ENCODE results near the gene UGT2A3. TPM values are rescaled to one million over a fixed set of nuclear protein-coding genes. Genes with fewer than 3 reads are reported as not detected.

UGT2A3 gene
- total and polyA plus RNA-seq, 7 donors: 0.16 TPM; not detected in 6

DNA sequence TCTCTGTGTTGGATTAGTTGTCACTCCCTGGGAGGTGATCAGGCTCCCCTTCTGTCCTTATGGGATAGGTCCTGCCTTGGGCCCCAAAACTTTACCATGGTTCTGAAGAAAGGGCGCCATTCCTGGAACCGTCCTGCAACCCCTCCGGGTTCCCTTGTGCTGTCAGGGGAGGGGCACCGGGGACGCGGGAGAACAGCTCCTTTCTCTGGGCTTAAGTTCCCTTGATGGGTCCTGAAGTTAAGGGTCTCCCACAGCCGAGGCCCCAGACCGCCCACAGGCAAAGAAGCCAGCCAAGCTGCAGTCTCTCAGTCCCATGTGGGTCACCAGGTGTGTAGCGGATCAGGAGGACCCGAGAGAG, 44.8 kb downstream of the UGT2A3 start:
- H3K27ac ChIP-seq: no peak overlapping the region
- no peak for ATAC-seq
- DNase-seq: no peak
- WGBS, 3 donors: 65 to 76% (median 74%) methylated on average over 10 of the region's 10 CpGs
- H3K36me3 ChIP-seq (ENCODE audit: insufficient read depth in 1 of 2, low read depth in 1 of 2): no peaks in the 10 kb centered on the region
- TF ChIP-seq, protein P1, sequence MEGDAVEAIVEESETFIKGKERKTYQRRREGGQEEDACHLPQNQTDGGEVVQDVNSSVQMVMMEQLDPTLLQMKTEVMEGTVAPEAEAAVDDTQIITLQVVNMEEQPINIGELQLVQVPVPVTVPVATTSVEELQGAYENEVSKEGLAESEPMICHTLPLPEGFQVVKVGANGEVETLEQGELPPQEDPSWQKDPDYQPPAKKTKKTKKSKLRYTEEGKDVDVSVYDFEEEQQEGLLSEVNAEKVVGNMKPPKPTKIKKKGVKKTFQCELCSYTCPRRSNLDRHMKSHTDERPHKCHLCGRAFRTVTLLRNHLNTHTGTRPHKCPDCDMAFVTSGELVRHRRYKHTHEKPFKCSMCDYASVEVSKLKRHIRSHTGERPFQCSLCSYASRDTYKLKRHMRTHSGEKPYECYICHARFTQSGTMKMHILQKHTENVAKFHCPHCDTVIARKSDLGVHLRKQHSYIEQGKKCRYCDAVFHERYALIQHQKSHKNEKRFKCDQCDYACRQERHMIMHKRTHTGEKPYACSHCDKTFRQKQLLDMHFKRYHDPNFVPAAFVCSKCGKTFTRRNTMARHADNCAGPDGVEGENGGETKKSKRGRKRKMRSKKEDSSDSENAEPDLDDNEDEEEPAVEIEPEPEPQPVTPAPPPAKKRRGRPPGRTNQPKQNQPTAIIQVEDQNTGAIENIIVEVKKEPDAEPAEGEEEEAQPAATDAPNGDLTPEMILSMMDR (IDR thresholded peaks at IDR 0.05): no peak
- intact Hi-C loops (cut with DNase I): no loop called here
- H3K9me3 ChIP-seq: no peaks in the 10 kb centered on the region
- H3K4me3 ChIP-seq: no peak overlapping the region
- no peaks in the 10 kb centered on the region for H3K27me3 ChIP-seq (ENCODE audit: insufficient read depth in 3 of 3, low read length in 2 of 3)
- no peaks in the 10 kb centered on the region for H3K4me1 ChIP-seq

DNA sequence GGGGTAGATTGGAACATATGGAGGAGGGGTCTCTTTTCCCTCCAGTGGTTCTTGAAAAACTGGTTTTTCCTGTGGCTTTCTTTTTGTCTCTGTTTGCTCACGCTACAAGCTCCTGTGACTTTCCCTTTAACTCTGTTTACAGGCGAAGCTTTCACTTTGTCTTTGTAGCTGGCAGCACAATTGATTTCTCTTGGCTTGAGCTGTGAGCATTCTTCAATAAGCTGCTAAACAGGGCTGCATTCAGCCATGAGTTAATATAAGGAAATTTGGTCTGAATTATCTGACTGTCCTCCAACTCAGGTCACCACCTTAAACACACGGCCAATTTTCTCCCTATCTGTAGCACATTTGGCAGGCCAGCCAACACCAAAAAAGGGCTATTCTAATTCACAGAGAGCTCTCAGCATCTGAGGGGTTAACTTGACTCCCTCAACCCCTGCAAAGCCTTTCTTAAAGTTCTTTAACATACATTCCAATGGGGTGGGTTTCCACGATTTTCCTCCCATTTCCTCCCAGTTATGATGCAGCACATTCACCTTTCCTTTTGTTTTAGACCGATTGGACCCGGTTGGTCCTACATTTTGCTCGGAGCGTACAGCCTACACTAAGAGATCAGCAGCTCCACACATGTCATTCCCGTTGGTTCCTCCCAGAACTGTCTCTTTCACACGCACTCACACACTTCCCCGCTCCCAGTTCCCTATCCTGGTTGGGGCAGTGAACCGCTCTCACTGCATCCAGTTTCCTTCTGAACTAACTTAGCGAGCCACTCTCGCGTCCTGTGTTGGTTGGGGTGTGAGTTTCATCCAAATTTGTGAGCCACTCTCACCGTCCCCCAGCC, 45.4 kb downstream of the UGT2A3 start:
- H3K4me1 ChIP-seq: no peaks in the 10 kb centered on the region
- 44 to 46% (median 45%) methylated on average over 16 of the region's 16 CpGs for WGBS, 3 donors
- no peaks in the 10 kb centered on the region for H3K36me3 ChIP-seq (ENCODE audit: insufficient read depth in 1 of 2, low read depth in 1 of 2)
- TF ChIP-seq, protein P1 (IDR thresholded peaks at IDR 0.05): no peak
- intact Hi-C loops (cut with DNase I): no loop called here
- H3K27ac ChIP-seq: no peak overlapping the region
- DNase-seq: no peak
- ATAC-seq: no peak
- no peaks in the 10 kb centered on the region for H3K9me3 ChIP-seq
- H3K27me3 ChIP-seq (ENCODE audit: insufficient read depth in 3 of 3, low read length in 2 of 3): no peaks in the 10 kb centered on the region
- H3K4me3 ChIP-seq: no peak overlapping the region

DNA sequence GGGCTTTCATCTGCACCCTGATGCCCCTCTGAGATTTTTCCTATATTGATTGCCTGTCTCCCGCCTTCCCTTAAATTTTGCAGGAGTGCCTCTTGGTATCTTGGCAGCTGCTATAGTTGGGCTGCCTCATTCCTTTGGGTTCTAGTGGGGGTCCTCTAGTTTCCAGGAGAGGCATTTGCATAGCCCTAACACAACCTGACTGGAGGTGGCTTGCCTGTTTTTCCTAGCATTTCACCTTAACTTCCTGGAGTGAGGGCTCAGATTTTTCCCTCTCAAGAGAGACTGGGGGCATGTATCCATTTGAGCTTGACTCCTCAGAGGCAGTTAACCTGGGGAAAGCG, 46.0 kb downstream of the UGT2A3 start:
- Histone ChIP-seq H3K36me3 (ENCODE audit: insufficient read depth in 1 of 2, low read depth in 1 of 2) (no peaks in the 10 kb centered on the region), H3K27me3 (ENCODE audit: insufficient read depth in 3 of 3, low read length in 2 of 3) (no peaks in the 10 kb centered on the region), H3K9me3 (no peaks in the 10 kb centered on the region), H3K27ac (no peak overlapping the region), H3K4me3 (no peak overlapping the region), H3K4me1 (no peaks in the 10 kb centered on the region)
- no peak for ATAC-seq
- WGBS, 3 donors: 72 to 93% (median 77%) methylated on average over 2 of the region's 2 CpGs
- intact Hi-C loops (cut with DNase I): no loop called here
- TF ChIP-seq, protein P1 (IDR thresholded peaks at IDR 0.05): no peak
- DNase-seq: no peak

DNA sequence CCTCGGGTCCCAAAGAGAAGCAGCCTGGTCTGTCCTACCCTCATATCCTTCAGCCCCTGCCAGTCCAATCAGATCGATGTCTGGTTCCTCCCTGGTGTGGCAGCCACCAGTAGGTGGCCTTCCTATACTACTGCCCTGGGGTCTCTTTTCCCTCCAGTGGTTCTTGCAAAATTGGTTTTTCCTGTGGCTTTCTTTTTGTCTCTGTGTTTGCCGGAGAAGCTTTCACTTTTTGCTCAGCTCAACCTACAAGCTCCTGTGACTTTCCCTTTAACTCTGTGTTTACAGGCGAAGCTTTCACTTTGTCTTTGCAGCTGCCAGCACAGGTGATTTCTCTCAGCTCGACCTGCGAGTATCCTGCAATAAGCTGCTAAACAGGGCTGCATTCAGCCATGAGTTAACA, 46.8 kb downstream of the UGT2A3 start:
- no peak for ATAC-seq
- DNase-seq: no peak
- Histone ChIP-seq H3K4me1 (no peaks in the 10 kb centered on the region), H3K27ac (no peak overlapping the region), H3K4me3 (no peak overlapping the region), H3K27me3 (ENCODE audit: insufficient read depth in 3 of 3, low read length in 2 of 3) (no peaks in the 10 kb centered on the region), H3K9me3 (no peaks in the 10 kb centered on the region), H3K36me3 (ENCODE audit: insufficient read depth in 1 of 2, low read depth in 1 of 2) (no peaks in the 10 kb centered on the region)
- intact Hi-C loops (cut with DNase I): no loop called here
- WGBS, 3 donors: 43 to 50% (median 47%) methylated on average over 6 of the region's 6 CpGs
- TF ChIP-seq, protein P1 (IDR thresholded peaks at IDR 0.05): no peak

DNA sequence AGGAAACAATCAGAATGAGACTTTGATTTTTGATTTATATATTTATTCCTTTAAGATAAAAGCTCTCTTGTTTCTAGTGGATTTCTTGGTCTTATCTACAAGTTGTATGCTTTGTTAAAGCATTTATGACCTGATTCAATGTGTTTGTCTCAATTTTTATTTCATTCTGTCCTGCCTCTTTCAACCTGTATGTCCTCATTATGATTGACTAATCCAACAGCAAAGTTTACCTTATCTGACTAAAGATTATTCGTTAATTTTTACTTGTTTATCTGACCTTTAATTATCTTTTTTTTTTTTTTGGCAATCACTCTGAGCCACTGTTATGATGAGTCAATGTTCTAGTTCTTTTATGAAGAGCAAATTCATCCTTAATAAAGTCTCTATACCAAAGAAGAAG, 54.9 kb downstream of the UGT2A3 start:
- 68 to 82% (median 80%) methylated on average over 1 of the region's 1 CpG for WGBS, 3 donors
- no peaks in the 10 kb centered on the region for H3K9me3 ChIP-seq
- TF ChIP-seq, protein P1 (IDR thresholded peaks at IDR 0.05): no peak
- no peak overlapping the region for H3K27ac ChIP-seq
- no peaks in the 10 kb centered on the region for H3K36me3 ChIP-seq (ENCODE audit: insufficient read depth in 1 of 2, low read depth in 1 of 2)
- ATAC-seq (no peak), DNase-seq (no peak)
- intact Hi-C loops (cut with DNase I): no loop called here
- H3K4me3 ChIP-seq: no peak overlapping the region
- no peaks in the 10 kb centered on the region for H3K27me3 ChIP-seq (ENCODE audit: insufficient read depth in 3 of 3, low read length in 2 of 3)
- no peaks in the 10 kb centered on the region for H3K4me1 ChIP-seq

Data from psoas muscle (tissue), 8 donors.